Vagina (tissue), 2 donors: Measurements from ENCODE around the gene STBD1.

ENCODE experiments used
- CTCF ChIP-seq, 3 experiments: fragments of 450-650 bp in 2 of 3; fragments of 200-600 bp in 1 of 3; sonication (generic) in 1 of 3; IDR thresholded peaks; one replicate each; pipeline ENCODE4 v1.5.1; 2017 to 2019; ENCODE audit warnings: antibody characterized with exemption in 3 of 3, mild to moderate bottlenecking in 2 of 3, moderate library complexity in 2 of 3
- POLR2A ChIP-seq, 2 donors: fragments of 450-650 bp; IDR thresholded peaks; one replicate each; pipeline ENCODE4 v1.6.1; 2017; ENCODE audit warnings: antibody characterized with exemption in 2 of 2, mild to moderate bottlenecking in 2 of 2, moderate library complexity in 2 of 2
- POLR2AphosphoS5 ChIP-seq, 2 donors: sonication (generic); formaldehyde crosslinking; IDR thresholded peaks; one replicate each; pipeline ENCODE4 v1.9.0; 2017; ENCODE audit warnings: antibody characterized with exemption in 2 of 2, mild to moderate bottlenecking in 2 of 2, low read depth in 1 of 2; ENCODE audit not compliant: insufficient read depth in 1 of 2

DNA sequence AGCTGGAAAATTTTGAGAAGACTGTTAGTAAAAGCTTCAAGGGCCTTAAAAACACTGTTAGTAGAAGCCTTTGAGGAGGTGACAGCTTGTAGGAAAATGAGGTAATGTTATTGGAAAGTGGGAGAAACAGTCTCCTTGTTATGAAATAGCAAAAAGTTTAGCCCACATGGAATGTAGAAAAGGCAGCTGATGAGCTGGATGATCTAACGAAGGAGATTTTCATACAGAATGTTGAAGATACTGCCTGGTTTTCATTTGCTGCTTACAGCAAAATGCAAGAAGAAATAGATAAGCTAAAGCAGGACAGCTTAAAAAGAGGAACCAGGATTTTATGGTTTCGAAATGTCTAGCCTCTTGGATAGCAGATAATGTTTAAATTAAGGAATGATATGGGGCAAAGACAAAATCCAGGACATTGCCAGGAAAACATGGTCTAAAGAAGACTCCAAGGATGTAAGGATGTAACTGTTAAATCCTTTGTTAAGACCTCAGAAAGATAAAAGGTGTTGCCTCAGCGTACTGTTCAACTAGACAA, 10.2 kb upstream of the STBD1 start:
- TF ChIP-seq POLR2A (IDR thresholded peaks at IDR 0.05) (no peak), POLR2AphosphoS5 (IDR thresholded peaks at IDR 0.05; ENCODE audit: insufficient read depth in 1 of 2, low read depth in 1 of 2) (no peak), CTCF (IDR thresholded peaks at IDR 0.05) (no peak)
